Thyroid gland (tissue), 4 donors: ENCODE results near the gene NEMF.

Experiments
- POLR2A ChIP-seq, 2 donors: fragments of 450-650 bp; IDR thresholded peaks; one replicate each; pipeline ENCODE4 v1.6.1; 2017; ENCODE audit warnings: antibody characterized with exemption in 2 of 2, mild to moderate bottlenecking in 2 of 2, moderate library complexity in 1 of 2
- TF ChIP-seq, protein P1 (sequence below), 6 experiments: fragments of 200-600 bp in 3 of 6; fragments of 450-650 bp in 3 of 6; sonication (generic) in 3 of 6; IDR thresholded peaks; one replicate each; pipeline ENCODE4 v1.5.1; 2016 to 2019; ENCODE audit warnings: antibody characterized with exemption in 6 of 6, mild to moderate bottlenecking in 2 of 6, inconsistent platforms in 1 of 6, moderate library complexity in 1 of 6

GRCh38 chr14:49783394-49784014 is 69.1 kb downstream of the NEMF start:
- TF ChIP-seq, protein P1, sequence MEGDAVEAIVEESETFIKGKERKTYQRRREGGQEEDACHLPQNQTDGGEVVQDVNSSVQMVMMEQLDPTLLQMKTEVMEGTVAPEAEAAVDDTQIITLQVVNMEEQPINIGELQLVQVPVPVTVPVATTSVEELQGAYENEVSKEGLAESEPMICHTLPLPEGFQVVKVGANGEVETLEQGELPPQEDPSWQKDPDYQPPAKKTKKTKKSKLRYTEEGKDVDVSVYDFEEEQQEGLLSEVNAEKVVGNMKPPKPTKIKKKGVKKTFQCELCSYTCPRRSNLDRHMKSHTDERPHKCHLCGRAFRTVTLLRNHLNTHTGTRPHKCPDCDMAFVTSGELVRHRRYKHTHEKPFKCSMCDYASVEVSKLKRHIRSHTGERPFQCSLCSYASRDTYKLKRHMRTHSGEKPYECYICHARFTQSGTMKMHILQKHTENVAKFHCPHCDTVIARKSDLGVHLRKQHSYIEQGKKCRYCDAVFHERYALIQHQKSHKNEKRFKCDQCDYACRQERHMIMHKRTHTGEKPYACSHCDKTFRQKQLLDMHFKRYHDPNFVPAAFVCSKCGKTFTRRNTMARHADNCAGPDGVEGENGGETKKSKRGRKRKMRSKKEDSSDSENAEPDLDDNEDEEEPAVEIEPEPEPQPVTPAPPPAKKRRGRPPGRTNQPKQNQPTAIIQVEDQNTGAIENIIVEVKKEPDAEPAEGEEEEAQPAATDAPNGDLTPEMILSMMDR (IDR thresholded peaks at IDR 0.05), result no peak
- TF ChIP-seq POLR2A (IDR thresholded peaks at IDR 0.05), result no peak
